GM12892 (cell line): ENCODE measurements around the gene MYO5B.
"Not testable (repeated sequence)": the region's sequence is repeated elsewhere in the genome, so short reads cannot be mapped to it uniquely, and the experiment has no call there.

Source experiments
- DNase-seq: peaks from one replicate; pipeline ENCODE4 v3.0.0; 2011; ENCODE audit not compliant: insufficient read length
- FAIRE-seq: peaks from 2 replicates; lab custom pipeline; 2011; peaks lifted over from hg19 to GRCh38; lab: Jason Lieb, UNC
- POLR2A ChIP-seq: IDR thresholded peaks from 2 replicates; pipeline ENCODE4 v1.6.1; 2011; ENCODE audit warnings: low read depth, low read length, control low read depth
- POLR2AphosphoS5 ChIP-seq: IDR thresholded peaks from 2 replicates; pipeline ENCODE4 v1.6.1; 2011; ENCODE audit warnings: low read depth, low read length, control low read depth
- TAF1 ChIP-seq: IDR thresholded peaks from 2 replicates; pipeline ENCODE4 v1.6.1; 2011; ENCODE audit warnings: low read depth, mild to moderate bottlenecking, control low read depth, low read length, borderline replicate concordance

Gene MYO5B

GRCh38 chr18:49794743-49795142 is 400.2 kb downstream of the MYO5B start:
- DNase-seq, result no peak
- FAIRE-seq, result no peak
- no peak for TF ChIP-seq TAF1
- no peak for TF ChIP-seq POLR2AphosphoS5
- TF ChIP-seq POLR2A, result no peak

- not testable (repeated sequence) for FAIRE-seq, DNase-seq
Observed at GRCh38 chr18:49789560-49790134, 405.3 kb downstream of the MYO5B start.

DNA sequence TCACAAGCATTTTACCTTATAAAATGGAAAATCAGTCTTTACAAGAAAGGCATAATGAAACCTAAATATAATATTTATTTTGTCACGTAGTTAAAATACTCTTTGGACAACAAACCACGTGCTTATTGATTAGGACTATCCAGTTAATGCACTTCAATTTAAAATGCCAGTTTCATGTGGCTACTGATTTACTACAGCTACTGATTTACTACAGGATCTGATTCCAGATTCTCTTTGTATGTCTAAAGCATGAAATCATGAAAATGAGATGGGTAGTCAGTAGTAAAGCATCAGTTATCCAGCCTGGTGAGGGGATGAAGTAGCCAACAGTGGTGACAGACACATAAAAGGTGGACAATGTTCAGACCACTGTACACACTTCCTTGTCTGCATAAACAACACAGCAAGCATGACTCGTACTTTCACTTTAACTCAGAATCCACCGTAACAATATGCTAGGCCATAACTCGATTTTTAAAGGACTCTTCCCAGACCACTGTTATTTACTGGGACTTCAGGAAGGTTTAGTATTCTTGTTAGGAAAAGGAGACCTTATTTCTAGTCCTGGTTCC is 406.5 kb downstream of the MYO5B start:
- TF ChIP-seq POLR2A (0 out of 2 replicates have a peak, but pooled peaks have one; percentile 29), POLR2AphosphoS5 (no peak)
- peak; percentile 84 for FAIRE-seq
- DNase-seq, result no peak

GRCh38 chr18:49786019-49786720 is 408.8 kb downstream of the MYO5B start:
- DNase-seq (no peak), FAIRE-seq (no peak)
- TF ChIP-seq POLR2A, result no peak
- TF ChIP-seq POLR2AphosphoS5, result no peak
- no peak for TF ChIP-seq TAF1

DNA sequence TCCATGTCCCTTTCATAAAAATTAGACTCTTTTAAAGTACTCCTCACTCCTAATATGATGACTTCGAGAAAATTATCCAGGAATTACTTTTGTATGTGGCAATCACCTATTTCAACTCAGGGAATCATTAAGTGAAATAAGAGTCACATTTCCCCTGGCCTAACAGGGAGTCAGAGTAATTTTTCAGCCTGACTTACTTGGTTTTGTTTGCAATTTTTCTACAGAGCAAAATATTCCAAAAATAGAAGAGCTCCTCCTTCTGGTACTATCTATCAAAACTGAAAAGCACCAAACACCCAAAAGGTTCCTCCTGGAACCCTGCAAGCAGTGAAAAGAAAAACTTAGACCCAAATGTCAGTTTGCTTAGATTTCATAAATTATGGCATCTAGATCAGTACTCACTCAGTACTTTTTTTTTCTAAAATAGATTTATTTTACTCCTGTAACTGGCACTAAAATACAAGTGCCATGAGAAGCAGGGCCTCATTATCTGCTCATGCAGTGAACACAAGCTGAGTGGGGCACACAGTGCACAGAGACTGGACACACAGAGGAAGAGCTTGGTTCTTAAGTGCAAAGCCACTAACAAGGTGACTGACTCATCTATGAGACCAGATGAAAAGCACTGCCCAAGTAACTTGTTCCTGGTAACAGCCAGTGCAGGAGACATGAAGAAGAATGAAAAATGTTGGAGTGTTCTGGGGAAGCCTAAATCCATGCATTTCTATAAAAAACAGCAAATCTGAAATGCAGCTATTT is 410.3 kb downstream of the MYO5B start:
- TF ChIP-seq POLR2AphosphoS5 (no peak), TAF1 (no peak), POLR2A (no peak)
- FAIRE-seq, result no peak

DNA sequence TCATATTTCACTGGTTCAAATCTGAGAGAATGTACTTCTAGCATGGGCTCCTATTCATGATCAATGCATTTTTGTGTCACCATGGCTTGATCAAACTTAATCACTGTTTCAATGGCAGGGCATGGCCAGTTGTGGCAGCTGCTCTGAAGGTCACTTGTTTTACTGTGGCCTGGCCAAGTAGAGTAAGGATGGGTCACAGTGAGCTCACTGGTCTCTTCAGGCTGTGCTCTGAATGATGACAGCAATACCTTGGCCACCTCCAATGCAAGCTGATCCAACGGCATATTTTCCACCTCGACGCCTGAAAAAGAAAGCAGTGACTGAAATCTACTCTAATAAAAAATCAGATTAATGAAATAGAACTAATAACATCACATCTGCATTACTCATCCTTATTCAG is 411.3 kb downstream of the MYO5B start:
- not testable (repeated sequence) for DNase-seq, FAIRE-seq

More for the DNA sequence above, 410.3 kb downstream of the MYO5B start:
- no peak for DNase-seq

DNA sequence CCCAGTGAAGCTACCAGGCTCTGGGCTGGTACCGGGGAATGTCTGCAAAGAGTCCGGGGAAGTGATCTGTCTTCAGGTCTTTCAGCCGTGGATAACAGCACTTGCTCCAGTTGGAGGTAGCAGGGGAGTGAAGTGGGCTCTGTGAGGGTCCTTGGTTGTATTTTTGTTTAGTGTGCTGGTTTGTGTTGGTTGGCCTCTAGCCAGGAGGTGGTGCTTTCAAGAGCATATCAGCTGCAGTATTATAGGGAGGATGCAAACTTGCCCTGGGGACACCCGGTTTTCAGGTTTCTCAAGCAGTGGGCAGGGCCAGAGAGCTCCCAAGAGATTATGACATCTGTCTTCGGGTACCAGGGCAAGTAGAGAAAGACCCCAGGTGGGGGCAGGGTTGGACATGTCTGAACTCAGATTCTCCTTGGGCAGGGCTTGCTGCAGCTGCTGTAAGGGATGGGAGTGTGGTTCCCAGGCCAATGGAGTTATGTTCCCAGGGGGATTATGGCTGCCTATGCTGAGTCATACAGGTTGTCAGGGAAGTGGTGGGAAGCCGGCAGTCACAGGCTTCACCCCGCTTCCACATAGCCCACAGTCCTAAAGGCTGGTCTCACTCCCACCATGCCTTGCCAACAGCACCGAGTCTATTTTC is 416.0 kb downstream of the MYO5B start:
- no peak for FAIRE-seq
- no peak for DNase-seq
- TF ChIP-seq POLR2AphosphoS5 (no peak), TAF1 (no peak), POLR2A (no peak)
